ENCODE data around the gene PSMF1. TPM values are rescaled to one million over a fixed set of nuclear protein-coding genes. Genes with fewer than 3 reads are reported as not detected.

The PSMF1 gene
- total RNA-seq, 1 donor from 2014 or later = 46.9 TPM

DNA sequence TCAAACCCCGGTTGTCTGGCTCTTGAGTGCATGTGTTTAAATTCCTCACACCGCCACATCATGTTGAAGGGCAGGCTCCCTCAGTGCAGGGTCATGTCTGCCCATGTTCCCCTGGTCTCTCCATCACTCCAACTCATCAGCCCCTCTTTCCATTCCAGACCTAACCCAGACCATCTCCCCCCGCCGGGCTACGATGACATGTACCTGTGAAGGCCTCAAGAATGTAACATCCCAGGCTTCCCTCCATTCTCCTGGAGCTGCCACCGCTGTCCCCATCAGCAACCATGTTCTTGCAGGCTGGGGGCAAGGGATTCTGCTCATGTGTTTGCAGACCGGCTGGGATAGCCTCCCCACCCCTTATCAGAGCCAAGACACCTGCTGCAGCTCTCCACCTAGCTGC is 46.5 kb downstream of the PSMF1 start:
- DNase-seq = no peak

DNA sequence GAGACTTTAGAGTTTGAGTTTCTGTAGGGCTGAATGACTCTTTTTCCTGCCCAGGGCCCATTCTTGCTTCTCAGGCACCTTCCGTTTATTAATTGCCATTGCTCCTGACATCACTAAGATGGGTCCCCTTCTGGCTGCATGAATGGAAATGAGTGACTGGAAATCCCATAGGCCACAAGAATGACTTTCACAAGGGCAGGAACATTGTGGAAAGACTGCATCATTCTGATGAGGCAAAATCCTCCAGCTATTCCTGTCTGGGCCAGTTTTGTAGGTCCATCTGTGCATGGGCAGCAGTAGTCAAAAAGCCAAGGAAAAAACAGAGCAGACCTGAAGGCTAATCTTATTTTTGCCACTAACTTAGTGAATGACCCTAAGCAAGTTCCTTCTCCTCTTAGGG is 47.1 kb downstream of the PSMF1 start:
- DNase-seq = no peak

GRCh38 chr20:1165941-1166340 is 47.5 kb downstream of the PSMF1 start:
- DNase-seq = no peak

GRCh38 chr20:1166948-1167720 is 48.7 kb downstream of the PSMF1 start:
- no peak for DNase-seq

DNA sequence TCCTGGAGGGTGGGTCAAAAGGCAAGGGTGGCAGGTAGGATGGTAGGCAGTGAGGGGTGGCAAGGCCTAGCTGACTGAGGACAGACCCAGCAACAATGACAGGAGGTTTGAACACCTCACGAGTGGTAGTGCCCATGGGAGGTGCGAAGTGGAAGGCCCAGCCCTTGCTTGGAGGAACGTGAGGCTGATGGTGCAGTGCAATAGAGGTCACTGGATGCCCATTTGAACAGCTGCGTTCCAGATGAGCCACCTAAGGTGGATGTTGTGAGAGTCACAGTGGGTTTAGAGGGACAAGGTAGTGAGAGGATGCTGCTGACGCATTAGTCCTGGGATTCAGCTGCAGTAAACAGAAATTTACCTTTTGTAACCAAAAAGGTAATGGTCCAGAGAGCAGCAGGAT is 50.8 kb downstream of the PSMF1 start:
- no peak for DNase-seq

DNA sequence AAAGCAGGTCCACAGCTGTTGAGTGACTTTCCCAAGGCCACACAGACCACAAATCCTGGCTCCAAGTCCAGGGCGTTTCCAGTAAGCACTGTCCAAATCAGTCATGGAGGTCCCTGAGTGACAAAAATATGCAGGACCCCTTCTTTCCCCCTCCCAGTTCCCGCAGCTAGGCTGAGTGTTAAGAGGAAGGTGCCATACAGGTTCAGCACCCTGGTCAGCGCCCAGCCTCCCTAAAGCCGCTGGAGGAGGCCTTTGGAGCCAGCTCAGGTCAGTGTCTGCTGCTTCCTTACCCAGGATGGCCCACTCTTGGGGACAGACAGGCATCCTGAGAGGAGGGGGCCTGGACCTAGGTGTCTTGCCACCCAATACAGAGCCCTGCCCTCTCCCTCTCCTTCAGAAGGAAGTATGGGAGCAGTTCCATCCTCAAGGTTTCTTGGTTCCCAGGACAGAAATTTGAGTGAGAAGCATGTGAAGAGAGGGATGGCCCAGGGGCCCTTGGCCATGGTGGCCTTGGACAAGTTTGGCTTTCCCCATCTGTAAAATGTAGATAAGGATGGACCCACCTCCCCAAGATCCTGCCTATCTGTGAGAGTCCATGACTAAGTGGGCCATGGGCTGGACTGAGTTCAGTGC is 53.2 kb downstream of the PSMF1 start:
- peak; percentile 68 for DNase-seq

- DNase-seq = no peak
These were observed 55.3 kb downstream of the PSMF1 start for GRCh38 chr20:1173698-1174097.

- DNase-seq = no peak
These were observed 56.4 kb downstream of the PSMF1 start for GRCh38 chr20:1174787-1175186.

DNA sequence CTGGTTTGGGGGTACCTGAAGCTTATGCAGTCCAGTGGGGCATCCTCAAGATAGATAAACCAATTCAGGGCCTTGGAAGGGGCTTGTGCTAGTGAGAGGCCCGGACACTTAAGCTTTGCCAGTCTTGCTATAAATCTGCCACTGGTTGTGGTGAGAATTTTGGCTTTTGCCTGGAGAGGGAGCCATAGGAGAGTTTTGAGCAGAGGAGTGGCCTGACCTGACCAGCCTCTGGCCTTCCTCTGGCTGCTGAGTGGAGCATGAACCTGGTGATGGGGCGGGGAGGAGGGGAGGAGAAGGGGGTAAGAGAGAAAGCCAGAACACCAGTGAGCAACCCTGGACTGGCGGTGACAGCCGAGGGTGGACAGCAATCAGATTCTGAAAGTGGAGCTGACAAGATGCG is 59.3 kb downstream of the PSMF1 start:
- DNase-seq = no peak

DNA sequence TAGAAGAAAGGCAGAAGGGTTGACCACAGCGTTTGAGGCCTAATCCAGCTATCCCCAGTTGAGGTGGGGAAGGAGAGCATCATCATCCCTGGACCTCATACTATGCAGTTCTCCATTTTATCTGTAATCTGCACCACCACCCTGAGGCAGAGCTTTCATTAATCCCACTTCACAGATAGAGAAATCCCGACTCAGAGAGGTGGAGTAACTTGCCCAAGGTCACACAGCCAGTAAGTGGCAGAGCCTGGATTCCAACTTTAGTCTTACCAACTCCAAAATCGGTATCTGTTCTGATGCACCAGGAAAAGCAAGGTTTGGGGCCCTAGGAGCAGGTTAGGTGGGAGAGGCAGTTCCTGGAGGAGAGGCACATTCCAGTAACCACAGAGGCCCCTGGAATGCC is 59.7 kb downstream of the PSMF1 start:
- DNase-seq = no peak

- DNase-seq = no peak
These were observed 60.2 kb downstream of the PSMF1 start for GRCh38 chr20:1178623-1179022.

DNA sequence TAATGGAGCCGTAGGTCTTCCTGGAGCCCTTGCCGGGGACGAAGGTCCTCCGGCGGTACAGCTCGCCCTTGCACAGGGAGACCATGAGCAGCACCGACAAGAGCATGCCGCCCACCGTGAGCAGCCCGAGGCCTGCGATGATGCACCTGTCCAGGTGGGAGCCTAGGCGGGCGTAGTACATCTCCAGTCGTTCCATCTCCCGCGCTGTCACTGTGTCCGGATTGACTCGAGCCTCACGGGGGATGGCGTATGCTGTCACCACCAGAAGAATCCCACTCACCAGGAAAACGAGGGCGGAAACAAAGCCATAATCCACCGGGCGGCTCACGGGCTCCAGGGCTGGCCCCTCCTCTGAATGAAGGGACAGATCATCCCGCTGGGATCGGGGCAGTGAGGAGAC is 62.5 kb downstream of the PSMF1 start:
- no peak for DNase-seq

DNA sequence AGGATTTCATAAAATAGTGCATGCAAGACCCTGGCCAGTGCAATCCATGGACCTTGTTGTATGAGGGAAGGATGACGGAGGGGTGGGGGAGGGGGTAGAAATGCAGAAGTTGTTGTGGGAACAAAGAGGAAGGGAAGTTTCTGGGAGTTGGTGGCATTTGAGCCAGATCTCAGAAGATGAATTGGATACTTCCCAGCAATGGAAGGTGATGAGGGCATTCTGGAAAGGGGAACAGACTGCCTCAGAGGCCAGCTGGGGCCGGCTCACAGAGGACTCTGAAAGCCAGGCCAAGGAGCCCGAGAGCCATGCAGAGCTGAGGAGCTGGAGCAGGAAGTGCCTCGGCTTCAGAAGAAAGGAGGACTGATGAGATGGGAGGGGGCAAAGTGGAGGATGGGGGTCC is 63.7 kb downstream of the PSMF1 start:
- no peak for DNase-seq

DNA sequence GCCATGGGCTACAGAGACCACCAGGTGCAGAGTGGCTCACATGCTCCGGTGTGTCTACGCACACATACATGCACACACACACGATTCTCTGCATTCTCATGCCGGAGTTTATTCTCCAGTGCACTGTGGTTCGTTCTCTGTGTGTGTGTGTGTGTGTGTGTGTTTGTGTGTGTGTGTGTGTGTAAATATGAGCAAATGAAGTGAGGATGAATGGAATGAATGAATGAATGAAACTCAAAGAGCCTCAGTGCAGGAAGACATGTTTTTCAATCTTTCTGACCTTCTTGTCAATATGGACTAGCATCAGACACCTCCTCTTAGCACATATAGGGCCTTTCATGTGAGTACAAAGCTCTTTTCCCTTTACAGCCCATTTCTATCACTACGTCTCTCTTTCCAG is 64.8 kb downstream of the PSMF1 start:
- DNase-seq = no peak

GRCh38 chr20:1184260-1184637 is 65.8 kb downstream of the PSMF1 start:
- DNase-seq = no peak

- no peak for DNase-seq
These were observed 66.4 kb downstream of the PSMF1 start, which contains the start of gene TMEM74B for GRCh38 chr20:1184638-1185315. Gene TMEM74B (minus strand): TSS chr20:1184981. CDS start chr20:1183801, 1,180 bp downstream.

GRCh38 chr20:1185316-1185741 is 66.9 kb downstream of the PSMF1 start:
- no peak for DNase-seq

DNA sequence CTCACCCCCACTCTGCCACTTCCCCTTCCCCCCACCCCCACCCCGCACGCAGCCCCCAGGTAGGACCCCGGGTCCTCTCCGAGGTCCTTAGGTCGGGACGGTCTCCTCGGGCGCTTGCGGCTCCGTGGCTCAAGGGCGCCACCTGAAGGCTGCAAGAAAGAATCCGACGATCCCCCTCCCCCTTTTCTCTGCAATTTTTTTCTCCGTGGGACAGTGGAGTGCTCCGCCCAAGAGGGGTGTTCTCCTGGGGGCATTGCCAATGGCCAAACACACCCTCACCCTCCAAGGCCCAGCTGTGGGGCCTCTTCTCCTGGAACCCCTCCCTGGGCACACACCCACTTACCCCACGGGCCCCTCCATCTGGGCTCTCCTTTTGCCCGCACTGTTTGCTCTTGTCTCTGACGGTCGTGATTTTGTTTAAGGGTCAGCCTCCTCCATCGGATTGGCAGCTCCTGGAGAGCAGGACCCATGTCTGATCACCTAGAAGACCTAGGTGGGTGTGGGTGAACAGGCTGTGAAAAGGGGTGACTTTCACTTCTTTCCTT is 67.5 kb downstream of the PSMF1 start:
- peak; percentile 52 for DNase-seq

DNA sequence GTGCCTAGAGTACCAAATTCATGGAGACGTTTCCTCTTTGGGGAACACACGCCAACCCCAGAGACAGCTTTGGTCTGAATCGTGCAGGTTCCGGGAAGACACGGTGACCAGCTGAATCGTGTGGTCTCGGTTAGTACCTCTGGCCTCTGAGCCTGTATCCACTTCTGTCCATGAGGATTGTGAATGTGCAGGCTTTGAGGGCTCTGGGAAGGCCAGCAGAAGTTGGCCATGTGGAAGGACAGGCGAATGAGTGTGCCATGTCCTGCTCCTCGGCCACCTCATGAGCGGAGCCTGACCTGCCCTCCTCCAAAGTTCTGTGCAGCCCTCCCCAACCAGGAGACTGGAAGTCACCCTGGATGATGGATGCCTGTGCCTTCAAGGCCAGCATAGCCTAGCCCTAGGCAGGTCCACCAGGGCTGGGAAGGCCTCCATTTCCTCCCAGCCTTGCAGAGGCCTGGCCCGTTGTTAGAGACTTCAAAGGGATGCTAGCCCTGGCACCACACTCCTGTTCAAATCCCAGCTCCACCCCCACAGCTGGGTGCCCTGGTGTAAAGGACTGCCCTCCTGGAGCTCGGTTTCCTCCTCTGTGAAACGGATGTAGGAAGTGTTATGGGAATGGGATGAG is 68.1 kb downstream of the PSMF1 start:
- DNase-seq = no peak

- no peak for DNase-seq
These were observed 69.3 kb downstream of the PSMF1 start for GRCh38 chr20:1187605-1188171.

- DNase-seq = no peak
These were observed 69.9 kb downstream of the PSMF1 start for GRCh38 chr20:1188347-1188746.

DNA sequence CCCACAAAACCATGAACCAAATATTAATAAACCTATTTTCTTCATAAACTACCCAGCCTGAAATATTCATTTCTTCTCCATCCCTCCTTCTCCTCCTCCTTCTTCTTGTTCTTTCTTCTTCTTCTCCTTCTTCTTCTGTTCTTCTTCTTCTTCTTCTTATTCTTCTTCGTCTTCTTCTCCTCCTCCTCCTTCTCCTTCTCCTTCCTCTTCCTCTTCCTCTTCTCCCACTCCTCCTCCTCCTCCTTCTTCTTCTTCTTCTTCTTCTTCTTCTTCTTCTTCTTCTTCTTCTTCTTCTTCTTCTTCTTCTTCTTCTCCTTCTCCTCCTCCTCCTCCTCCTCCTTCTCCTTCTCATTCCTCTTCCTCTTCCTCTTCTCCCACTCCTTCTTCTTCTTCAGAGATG is 71.4 kb downstream of the PSMF1 start:
- DNase-seq = no peak
